Psoas muscle (tissue), 8 donors: ENCODE data around the gene ESRRG. TPM values are rescaled to one million over a fixed set of nuclear protein-coding genes. Genes with fewer than 3 reads are reported as not detected.

Experiments used
- ATAC-seq, 4 donors: fragments of 200-7000 bp; cut with Tn5 transposase; one replicate each; pipeline ENCODE4 v1.9.1; 2020; ENCODE audit warnings: moderate library complexity in 3 of 4, mild to moderate bottlenecking in 2 of 4
- DNase-seq, 2 donors: peaks; one replicate each; pipeline ENCODE4 v3.0.0-alpha.2; 2020
- H3K27ac ChIP-seq: fragments of 200-600 bp; one replicate; pipeline ENCODE4 v1.8.0; 2022
- H3K27me3 ChIP-seq, 3 donors: fragments of 200-600 bp in 1 of 3; one replicate each; pipeline versions ENCODE4 v1.6.1 to v1.8.0; 2013 to 2022; ENCODE audit warnings: low read length in 2 of 3, mild to moderate bottlenecking in 2 of 3, moderate library complexity in 1 of 3; ENCODE audit not compliant: insufficient read depth in 3 of 3
- H3K36me3 ChIP-seq, 2 donors: fragments of 200-600 bp in 1 of 2; one replicate each; pipeline versions ENCODE4 v1.6.1 to v1.8.0; 2013 to 2022; ENCODE audit warnings: low read depth in 1 of 2, mild to moderate bottlenecking in 1 of 2, moderate library complexity in 1 of 2; ENCODE audit not compliant: insufficient read depth in 1 of 2
- H3K4me1 ChIP-seq: fragments of 200-600 bp; one replicate; pipeline ENCODE4 v1.8.0; 2022
- H3K4me3 ChIP-seq: fragments of 200-600 bp; one replicate; pipeline ENCODE4 v1.8.0; 2022; ENCODE audit warnings: mild to moderate bottlenecking
- H3K9me3 ChIP-seq: fragments of 200-600 bp; one replicate; pipeline ENCODE4 v1.8.0; 2022
- WGBS, 3 donors: extraction: QIAGEN DNeasy Blood & Tissue Kit; methylation state at CpG; one replicate each; pipeline versions ENCODE4 v1.1.6 to v1.1.7; 2013; 5-methylcytosine and 5-hydroxymethylcytosine counted together
- intact Hi-C, 2 donors: fragments of 100-400 bp; cut with DNase I; formaldehyde crosslinking; loops; one replicate each; pipeline versions ENCODE4 v1.11.0 to v1.14.2; 2022
- polyA plus RNA-seq, 3 donors: library from polyadenylated mRNA; stranded (reverse); fragments of 200-250 nt; gene quantifications; one replicate each; pipeline ENCODE4 v1.2.3, GENCODE V29; 2013
- total RNA-seq, 4 donors: library from RNA; stranded (reverse); fragmentation: NEBNext Ultra II Directional in 2 of 4; extraction: Animal tissue kit (Norgen Biotek cat#: 25700) in 2 of 4; gene quantifications; one replicate each; pipeline versions ENCODE4 v1.2.1 to v1.2.4, GENCODE V29; 2021 to 2023
- TF ChIP-seq, protein P1 (sequence below): fragments of 200-600 bp; IDR thresholded peaks from one replicate; pipeline ENCODE4 v1.8.0; 2022; ENCODE audit warnings: antibody characterized with exemption
- donor health status: healthy with polysubstance abuse.
- donor health status: DM: no; HTN: no; CAD: no; lungs with moderate emphysema.
- donor health status: Bipolar disorder and iron deficiency.
- donor health status: healthy.
- donor health status: DM: yes; HTN: yes; CAD: no.
- donor health status: DM: no; HTN: no; CAD: no.
- donor health status: DM: no; HTN: no; CAD: no.
- donor health status: DM: yes; HTN: yes; CAD: no.

The ESRRG gene
- total and polyA plus RNA-seq, 7 donors: 2.5 to 34.4 (median 5.3) TPM

DNA sequence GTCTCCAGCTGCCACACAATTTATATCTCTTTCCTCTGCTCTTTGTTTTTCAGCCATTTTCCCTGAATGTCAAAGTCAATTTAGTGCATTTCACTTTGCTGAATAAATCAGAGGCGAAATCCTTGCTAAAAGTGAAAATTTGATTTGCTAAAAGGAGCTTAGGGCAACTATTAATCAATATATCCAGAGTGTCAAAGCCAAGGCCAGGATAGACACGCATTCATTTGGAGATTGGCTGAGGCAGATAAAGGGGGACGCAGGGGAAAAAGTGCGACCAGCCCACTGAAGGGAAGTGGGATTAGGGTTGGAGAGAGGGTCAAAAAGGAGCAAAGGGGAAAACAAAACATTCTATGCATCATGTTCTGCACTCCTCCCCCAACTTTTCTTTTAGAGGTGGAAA is 167.6 kb downstream of the ESRRG start:
- DNase-seq: no peak
- TF ChIP-seq, protein P1, sequence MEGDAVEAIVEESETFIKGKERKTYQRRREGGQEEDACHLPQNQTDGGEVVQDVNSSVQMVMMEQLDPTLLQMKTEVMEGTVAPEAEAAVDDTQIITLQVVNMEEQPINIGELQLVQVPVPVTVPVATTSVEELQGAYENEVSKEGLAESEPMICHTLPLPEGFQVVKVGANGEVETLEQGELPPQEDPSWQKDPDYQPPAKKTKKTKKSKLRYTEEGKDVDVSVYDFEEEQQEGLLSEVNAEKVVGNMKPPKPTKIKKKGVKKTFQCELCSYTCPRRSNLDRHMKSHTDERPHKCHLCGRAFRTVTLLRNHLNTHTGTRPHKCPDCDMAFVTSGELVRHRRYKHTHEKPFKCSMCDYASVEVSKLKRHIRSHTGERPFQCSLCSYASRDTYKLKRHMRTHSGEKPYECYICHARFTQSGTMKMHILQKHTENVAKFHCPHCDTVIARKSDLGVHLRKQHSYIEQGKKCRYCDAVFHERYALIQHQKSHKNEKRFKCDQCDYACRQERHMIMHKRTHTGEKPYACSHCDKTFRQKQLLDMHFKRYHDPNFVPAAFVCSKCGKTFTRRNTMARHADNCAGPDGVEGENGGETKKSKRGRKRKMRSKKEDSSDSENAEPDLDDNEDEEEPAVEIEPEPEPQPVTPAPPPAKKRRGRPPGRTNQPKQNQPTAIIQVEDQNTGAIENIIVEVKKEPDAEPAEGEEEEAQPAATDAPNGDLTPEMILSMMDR: no peak
- H3K4me3 ChIP-seq: no peak overlapping the region
- no peaks in the 10 kb centered on the region for H3K27me3 ChIP-seq
- 66 to 79% (median 71%) methylated on average over 4 of the region's 4 CpGs for WGBS, 3 donors
- no peak overlapping the region for H3K27ac ChIP-seq
- H3K9me3 ChIP-seq: no peaks in the 10 kb centered on the region
- no peak for ATAC-seq
- no peaks in the 10 kb centered on the region for H3K4me1 ChIP-seq
- intact Hi-C loops: no loop called here
- no peaks in the 10 kb centered on the region for H3K36me3 ChIP-seq

DNA sequence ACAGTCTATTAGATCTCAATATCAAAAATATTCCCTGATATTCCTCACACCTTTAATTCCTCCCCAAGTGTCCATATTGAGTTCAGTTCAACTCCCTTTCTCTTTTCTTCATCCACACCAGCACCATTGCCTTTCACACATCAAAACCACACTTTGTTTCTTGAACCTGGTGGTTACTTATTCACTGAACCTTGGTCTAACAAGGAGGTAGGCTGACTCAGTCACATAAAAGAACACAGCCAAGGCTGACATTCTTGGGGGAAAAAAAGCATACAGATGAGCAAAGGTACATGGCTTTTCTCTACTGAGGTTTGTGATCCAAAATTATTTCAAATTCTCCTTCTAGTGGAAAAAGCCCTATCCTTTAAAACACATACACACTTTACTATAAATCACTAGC is 168.3 kb downstream of the ESRRG start:
- Histone ChIP-seq H3K4me1 (no peaks in the 10 kb centered on the region), H3K4me3 (no peak overlapping the region), H3K27me3 (no peaks in the 10 kb centered on the region), H3K9me3 (no peaks in the 10 kb centered on the region), H3K36me3 (no peaks in the 10 kb centered on the region), H3K27ac (no peak overlapping the region)
- ATAC-seq (no peak), DNase-seq (no peak)
- TF ChIP-seq, protein P1: no peak
- intact Hi-C loops: no loop called here

DNA sequence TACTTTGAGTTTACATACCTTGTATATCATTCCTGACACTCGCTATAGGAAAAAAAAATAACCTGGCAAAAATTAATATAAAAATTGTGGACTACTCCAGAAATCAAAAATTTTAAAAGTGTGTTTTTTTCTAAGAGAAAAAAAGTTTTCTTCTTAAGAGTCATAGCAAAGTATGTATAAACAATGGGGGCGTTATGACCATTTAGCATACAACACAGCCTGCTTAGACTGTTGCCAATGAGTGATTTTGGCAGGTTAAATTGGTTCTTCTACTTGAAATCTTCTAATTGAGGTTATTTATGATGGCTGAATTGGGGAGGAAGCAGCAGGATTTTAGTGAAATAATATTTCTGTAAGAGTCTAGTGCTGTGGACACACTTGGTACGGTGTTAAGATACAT is 169.5 kb downstream of the ESRRG start:
- WGBS, 3 donors: 89 to 95% (median 92%) methylated on average over 3 of the region's 3 CpGs
- TF ChIP-seq, protein P1: no peak

DNA sequence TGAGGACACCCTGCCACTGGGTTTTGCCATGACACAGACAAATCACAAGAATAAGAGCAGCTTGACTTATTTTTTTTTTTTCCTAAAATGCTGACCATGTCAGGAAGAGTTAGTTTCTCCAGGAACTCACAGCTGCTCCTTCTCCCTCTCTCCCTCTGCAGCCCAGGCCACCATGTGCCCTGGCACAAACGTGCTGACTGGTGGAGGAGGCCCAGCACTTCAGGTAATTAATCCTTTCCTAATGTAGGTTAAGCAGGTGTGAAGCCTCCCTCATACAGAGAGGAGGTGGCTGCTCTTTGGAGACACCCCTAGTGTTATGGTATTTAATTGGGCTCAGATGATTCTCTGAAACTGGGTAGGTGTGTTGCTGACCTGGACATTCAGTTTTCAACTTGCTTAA is 170.2 kb downstream of the ESRRG start:
- 42 to 62% (median 61%) methylated on average over 1 of the region's 1 CpG for WGBS, 3 donors
- Histone ChIP-seq H3K4me3 (no peak overlapping the region), H3K36me3 (no peaks in the 10 kb centered on the region), H3K27ac (no peak overlapping the region), H3K27me3 (no peaks in the 10 kb centered on the region), H3K4me1 (no peaks in the 10 kb centered on the region), H3K9me3 (no peaks in the 10 kb centered on the region)
- ATAC-seq: no peak
- TF ChIP-seq, protein P1: no peak
- intact Hi-C loops: no loop called here
- no peak for DNase-seq

More for the DNA sequence above, 169.5 kb downstream of the ESRRG start:
- H3K27me3 ChIP-seq: no peaks in the 10 kb centered on the region
- H3K9me3 ChIP-seq: no peaks in the 10 kb centered on the region
- intact Hi-C loops: no loop called here
- H3K27ac ChIP-seq: no peak overlapping the region
- DNase-seq (no peak), ATAC-seq (no peak)
- no peaks in the 10 kb centered on the region for H3K36me3 ChIP-seq
- no peak overlapping the region for H3K4me3 ChIP-seq
- H3K4me1 ChIP-seq: no peaks in the 10 kb centered on the region

DNA sequence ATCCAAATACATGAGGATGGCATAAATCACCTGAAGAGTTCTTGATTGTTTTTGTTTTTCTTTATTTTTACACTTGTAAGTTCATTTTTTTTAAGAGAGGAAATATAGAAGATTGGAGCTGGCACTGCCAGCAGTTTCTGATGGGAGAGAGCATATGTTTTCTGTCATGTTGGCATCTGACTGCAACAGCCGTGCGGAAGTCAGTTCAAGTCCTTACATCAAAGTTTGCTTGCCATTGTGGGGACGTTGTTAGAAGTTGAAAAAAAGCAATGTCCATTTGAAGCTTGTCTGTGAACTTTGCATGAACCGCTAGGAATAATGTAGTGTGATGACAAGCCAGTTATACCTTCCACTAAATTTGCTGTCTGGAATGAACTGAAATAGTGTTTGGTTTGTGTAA is 173.4 kb downstream of the ESRRG start:
- DNase-seq (no peak), ATAC-seq (no peak)
- Histone ChIP-seq H3K27me3 (no peaks in the 10 kb centered on the region), H3K4me1 (no peaks in the 10 kb centered on the region), H3K27ac (no peak overlapping the region), H3K36me3 (no peaks in the 10 kb centered on the region), H3K4me3 (no peak overlapping the region), H3K9me3 (no peaks in the 10 kb centered on the region)
- intact Hi-C loops: no loop called here
- TF ChIP-seq, protein P1: no peak
- WGBS, 3 donors: 54 to 61% (median 56%) methylated on average over 4 of the region's 4 CpGs
